ENCODE data around the gene HACD2. TPM values are rescaled to one million over a fixed set of nuclear protein-coding genes. Genes with fewer than 3 reads are reported as not detected.

The HACD2 gene
- total RNA-seq, 1 experiment from 2014 or later, result 43.0 TPM

DNA sequence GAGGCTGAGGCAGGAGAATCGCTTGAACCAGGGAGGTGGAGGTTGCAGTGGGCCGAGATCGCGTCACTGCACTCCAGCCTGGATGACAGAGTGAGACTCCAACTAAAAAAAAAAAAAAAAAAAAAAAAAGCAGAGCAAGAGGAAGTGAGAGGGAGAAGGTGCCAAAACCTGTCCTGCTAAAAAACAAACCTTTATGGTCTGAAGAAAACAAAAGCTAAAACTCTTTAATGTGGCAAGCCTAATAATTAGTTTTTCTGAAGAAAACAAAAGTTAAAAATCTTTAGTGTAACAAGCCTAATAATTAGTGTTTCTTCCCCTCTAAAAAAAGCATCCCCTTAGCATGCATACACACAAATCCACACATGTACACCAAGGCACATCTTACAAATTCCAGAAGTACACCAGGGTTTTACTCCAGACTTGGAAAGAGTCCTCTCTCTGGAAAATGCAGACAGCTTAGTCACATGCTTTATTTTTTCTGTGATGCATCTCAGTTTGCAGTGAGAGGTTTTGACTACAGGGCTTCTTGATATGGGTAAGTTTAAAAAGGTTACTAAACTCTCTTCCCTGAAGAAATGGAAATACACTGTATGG, 65.9 kb downstream of the HACD2 start:
- Histone ChIP-seq H3K36me3 (ENCODE audit: control insufficient read depth in 1 of 2, insufficient read depth in 2 of 2, low read length in 2 of 2) (no peaks in the 10 kb centered on the region; a peak in 1 of 4 replicates), H3K27me3 (ENCODE audit: insufficient read depth, low read length) (no peaks in the 10 kb centered on the region), H4K20me1 (ENCODE audit: insufficient read depth) (0 out of 2 replicates have a peak, but pooled peaks cover 4% of the 10 kb centered on the region), H3K9ac (ENCODE audit: low read length) (no peak overlapping the region), H3K4me1 (ENCODE audit: control insufficient read depth in 1 of 2, insufficient read depth in 2 of 2, low read length in 2 of 2) (no peaks in the 10 kb centered on the region), H3K27ac (ENCODE audit: low read depth, low read length) (no peak overlapping the region), H3K9me2 (ENCODE audit: insufficient read depth) (no peaks in the 10 kb centered on the region), H3K79me2 (ENCODE audit: insufficient read depth, low read length) (no peaks in the 10 kb centered on the region), H3K4me2 (ENCODE audit: low read length) (no peak overlapping the region), H3K4me3 (replicated peaks in 1 of 2; ENCODE audit: low read depth in 1 of 2, low read length in 2 of 2) (no peak overlapping the region), H2AFZ (ENCODE audit: low read depth, low read length, poor library complexity, severe bottlenecking) (no peak overlapping the region), H3K9me3 (ENCODE audit: control insufficient read depth in 1 of 2, insufficient read depth in 1 of 2, low read depth in 1 of 2, low read length in 2 of 2) (no peaks in the 10 kb centered on the region)
- intact Hi-C loops (cut with micrococcal nuclease), result no loop called here
- ATAC-seq (no peak), DNase-seq (ENCODE audit: low read depth, low spot score) (no peak)
- RAD21 ChIA-PET (ENCODE audit: low non-redundant PET in 1 of 2, low total read pairs in 2 of 2, uncharacterized antibody in 2 of 2, unreplicated experiment in 2 of 2), result no interaction called here
- TF ChIP-seq FOSL1 (IDR thresholded peaks at IDR 0.05; ENCODE audit: low read depth), result no peak
- no peak for TF ChIP-seq ELF1 (IDR thresholded peaks at IDR 0.05; ENCODE audit: borderline replicate concordance, low read depth)
- TF ChIP-seq, protein P1, sequence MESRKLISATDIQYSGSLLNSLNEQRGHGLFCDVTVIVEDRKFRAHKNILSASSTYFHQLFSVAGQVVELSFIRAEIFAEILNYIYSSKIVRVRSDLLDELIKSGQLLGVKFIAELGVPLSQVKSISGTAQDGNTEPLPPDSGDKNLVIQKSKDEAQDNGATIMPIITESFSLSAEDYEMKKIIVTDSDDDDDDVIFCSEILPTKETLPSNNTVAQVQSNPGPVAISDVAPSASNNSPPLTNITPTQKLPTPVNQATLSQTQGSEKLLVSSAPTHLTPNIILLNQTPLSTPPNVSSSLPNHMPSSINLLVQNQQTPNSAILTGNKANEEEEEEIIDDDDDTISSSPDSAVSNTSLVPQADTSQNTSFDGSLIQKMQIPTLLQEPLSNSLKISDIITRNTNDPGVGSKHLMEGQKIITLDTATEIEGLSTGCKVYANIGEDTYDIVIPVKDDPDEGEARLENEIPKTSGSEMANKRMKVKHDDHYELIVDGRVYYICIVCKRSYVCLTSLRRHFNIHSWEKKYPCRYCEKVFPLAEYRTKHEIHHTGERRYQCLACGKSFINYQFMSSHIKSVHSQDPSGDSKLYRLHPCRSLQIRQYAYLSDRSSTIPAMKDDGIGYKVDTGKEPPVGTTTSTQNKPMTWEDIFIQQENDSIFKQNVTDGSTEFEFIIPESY (IDR thresholded peaks at IDR 0.05; ENCODE audit: extremely low read depth, insufficient replicate concordance, low read length), result no peak
- no peak for TF ChIP-seq ZNF274 (IDR thresholded peaks at IDR 0.05; ENCODE audit: low read depth, low read length)
- TF ChIP-seq SIN3A (IDR thresholded peaks at IDR 0.05; ENCODE audit: low read depth), result no peak
- TF ChIP-seq JUND (IDR thresholded peaks at IDR 0.05), result no peak
- TF ChIP-seq, protein P2, sequence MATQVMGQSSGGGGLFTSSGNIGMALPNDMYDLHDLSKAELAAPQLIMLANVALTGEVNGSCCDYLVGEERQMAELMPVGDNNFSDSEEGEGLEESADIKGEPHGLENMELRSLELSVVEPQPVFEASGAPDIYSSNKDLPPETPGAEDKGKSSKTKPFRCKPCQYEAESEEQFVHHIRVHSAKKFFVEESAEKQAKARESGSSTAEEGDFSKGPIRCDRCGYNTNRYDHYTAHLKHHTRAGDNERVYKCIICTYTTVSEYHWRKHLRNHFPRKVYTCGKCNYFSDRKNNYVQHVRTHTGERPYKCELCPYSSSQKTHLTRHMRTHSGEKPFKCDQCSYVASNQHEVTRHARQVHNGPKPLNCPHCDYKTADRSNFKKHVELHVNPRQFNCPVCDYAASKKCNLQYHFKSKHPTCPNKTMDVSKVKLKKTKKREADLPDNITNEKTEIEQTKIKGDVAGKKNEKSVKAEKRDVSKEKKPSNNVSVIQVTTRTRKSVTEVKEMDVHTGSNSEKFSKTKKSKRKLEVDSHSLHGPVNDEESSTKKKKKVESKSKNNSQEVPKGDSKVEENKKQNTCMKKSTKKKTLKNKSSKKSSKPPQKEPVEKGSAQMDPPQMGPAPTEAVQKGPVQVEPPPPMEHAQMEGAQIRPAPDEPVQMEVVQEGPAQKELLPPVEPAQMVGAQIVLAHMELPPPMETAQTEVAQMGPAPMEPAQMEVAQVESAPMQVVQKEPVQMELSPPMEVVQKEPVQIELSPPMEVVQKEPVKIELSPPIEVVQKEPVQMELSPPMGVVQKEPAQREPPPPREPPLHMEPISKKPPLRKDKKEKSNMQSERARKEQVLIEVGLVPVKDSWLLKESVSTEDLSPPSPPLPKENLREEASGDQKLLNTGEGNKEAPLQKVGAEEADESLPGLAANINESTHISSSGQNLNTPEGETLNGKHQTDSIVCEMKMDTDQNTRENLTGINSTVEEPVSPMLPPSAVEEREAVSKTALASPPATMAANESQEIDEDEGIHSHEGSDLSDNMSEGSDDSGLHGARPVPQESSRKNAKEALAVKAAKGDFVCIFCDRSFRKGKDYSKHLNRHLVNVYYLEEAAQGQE (IDR thresholded peaks at IDR 0.05; ENCODE audit: low read depth), result no peak
- no peak for TF ChIP-seq ZFX (IDR thresholded peaks at IDR 0.05)
- no peak for TF ChIP-seq EGR1 (IDR thresholded peaks at IDR 0.05; ENCODE audit: low read depth)
- no peak for TF ChIP-seq SRF (IDR thresholded peaks at IDR 0.05; ENCODE audit: low read depth)
- TF ChIP-seq, protein P3, sequence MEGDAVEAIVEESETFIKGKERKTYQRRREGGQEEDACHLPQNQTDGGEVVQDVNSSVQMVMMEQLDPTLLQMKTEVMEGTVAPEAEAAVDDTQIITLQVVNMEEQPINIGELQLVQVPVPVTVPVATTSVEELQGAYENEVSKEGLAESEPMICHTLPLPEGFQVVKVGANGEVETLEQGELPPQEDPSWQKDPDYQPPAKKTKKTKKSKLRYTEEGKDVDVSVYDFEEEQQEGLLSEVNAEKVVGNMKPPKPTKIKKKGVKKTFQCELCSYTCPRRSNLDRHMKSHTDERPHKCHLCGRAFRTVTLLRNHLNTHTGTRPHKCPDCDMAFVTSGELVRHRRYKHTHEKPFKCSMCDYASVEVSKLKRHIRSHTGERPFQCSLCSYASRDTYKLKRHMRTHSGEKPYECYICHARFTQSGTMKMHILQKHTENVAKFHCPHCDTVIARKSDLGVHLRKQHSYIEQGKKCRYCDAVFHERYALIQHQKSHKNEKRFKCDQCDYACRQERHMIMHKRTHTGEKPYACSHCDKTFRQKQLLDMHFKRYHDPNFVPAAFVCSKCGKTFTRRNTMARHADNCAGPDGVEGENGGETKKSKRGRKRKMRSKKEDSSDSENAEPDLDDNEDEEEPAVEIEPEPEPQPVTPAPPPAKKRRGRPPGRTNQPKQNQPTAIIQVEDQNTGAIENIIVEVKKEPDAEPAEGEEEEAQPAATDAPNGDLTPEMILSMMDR (IDR thresholded peaks at IDR 0.05 in 2 of 3, conservative IDR thresholded peaks at IDR 0.05 in 1 of 3; ENCODE audit: borderline replicate concordance in 1 of 3, insufficient read depth in 1 of 3, low read depth in 2 of 3, low read length in 2 of 3), result no peak
- TF ChIP-seq CBX3 (IDR thresholded peaks at IDR 0.05; ENCODE audit: low read depth), result no peak
- TF ChIP-seq EZH2phosphoT487 (IDR thresholded peaks at IDR 0.05; ENCODE audit: borderline replicate concordance), result no peak
- no peak for TF ChIP-seq EZH2 (IDR thresholded peaks at IDR 0.05)
- no peak for TF ChIP-seq YY1 (IDR thresholded peaks at IDR 0.05; ENCODE audit: extremely low read depth, insufficient replicate concordance, low read depth, low read length)
- TF ChIP-seq MAX (IDR thresholded peaks at IDR 0.05), result no peak
- TF ChIP-seq SP1 (IDR thresholded peaks at IDR 0.05; ENCODE audit: low read depth), result no peak
- no peak for TF ChIP-seq CEBPB (IDR thresholded peaks at IDR 0.05; ENCODE audit: low read depth)
- TF ChIP-seq, protein P4, sequence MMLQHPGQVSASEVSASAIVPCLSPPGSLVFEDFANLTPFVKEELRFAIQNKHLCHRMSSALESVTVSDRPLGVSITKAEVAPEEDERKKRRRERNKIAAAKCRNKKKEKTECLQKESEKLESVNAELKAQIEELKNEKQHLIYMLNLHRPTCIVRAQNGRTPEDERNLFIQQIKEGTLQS (IDR thresholded peaks at IDR 0.05), result no peak
- TF ChIP-seq POLR2A (IDR thresholded peaks at IDR 0.05; ENCODE audit: borderline replicate concordance, extremely low read depth, insufficient read depth, insufficient read length), result no peak
- POLR2A ChIA-PET, result interaction anchor here (0.7 kb wide), 1 partner anchor 12 kb away, joined by 5 read pairs; no protein-coding TSS in a partner anchor
- CTCF ChIA-PET, result no interaction called here
- BruUV-seq (replicated peaks), result no TSS peak

Data from HCT116 (cell line).